ENCODE measurements around the gene FIBCD1. TPM values are rescaled to one million over a fixed set of nuclear protein-coding genes. Genes with fewer than 3 reads are reported as not detected.

The FIBCD1 gene
- polyA plus RNA-seq, 1 donor (not counting 4 experiments of a cell fraction or from before 2014, with no cell fraction given) = 0.79 TPM

DNA sequence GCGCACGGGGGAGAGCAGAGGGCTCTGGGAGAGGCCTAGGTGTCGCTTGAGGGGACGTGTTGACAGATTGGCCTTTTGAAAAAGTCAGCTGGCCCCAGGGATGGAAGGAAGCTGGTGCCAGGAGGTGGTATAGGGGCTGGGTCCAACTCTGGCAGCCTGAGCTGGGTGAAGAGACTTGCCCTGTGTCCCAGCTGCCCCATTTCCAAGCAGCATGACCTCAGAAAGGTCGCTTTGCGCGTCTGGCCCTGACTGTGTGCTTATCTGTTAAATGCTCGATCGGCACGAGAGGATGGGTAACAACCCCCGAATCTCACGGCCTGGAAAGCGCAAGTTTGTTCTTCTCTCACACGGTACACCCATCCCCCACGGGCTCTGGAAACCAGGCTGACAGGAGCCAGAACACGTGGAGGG, 38.8 kb upstream of the FIBCD1 start:
- H3K79me2 ChIP-seq (ENCODE audit: control insufficient read depth, insufficient read depth, low read length) = no peaks in the 10 kb centered on the region
- DNase-seq (ENCODE audit: low read depth, low spot score) (no peak), FAIRE-seq (no peak)
- no peaks in the 10 kb centered on the region for H3K9me1 ChIP-seq (ENCODE audit: control insufficient read depth, extremely low read depth, insufficient read depth, low read length)
- H3K27ac ChIP-seq (ENCODE audit: control insufficient read depth, insufficient read depth, low read length) = no peak overlapping the region
- no peaks in the 10 kb centered on the region for H3K4me1 ChIP-seq (ENCODE audit: control insufficient read depth, extremely low read depth, insufficient read depth, low read length)
- H4K20me1 ChIP-seq (ENCODE audit: control insufficient read depth, extremely low read depth, insufficient read depth, low read length) = no peaks in the 10 kb centered on the region
- H3K36me3 ChIP-seq (ENCODE audit: control insufficient read depth in 2 of 2, extremely low read depth in 1 of 2, insufficient read depth in 2 of 2, low read length in 2 of 2) = no peaks in the 10 kb centered on the region
- no peak for TF ChIP-seq EZH2 (IDR thresholded peaks at IDR 0.05; ENCODE audit: low read length)
- TF ChIP-seq, protein P1, sequence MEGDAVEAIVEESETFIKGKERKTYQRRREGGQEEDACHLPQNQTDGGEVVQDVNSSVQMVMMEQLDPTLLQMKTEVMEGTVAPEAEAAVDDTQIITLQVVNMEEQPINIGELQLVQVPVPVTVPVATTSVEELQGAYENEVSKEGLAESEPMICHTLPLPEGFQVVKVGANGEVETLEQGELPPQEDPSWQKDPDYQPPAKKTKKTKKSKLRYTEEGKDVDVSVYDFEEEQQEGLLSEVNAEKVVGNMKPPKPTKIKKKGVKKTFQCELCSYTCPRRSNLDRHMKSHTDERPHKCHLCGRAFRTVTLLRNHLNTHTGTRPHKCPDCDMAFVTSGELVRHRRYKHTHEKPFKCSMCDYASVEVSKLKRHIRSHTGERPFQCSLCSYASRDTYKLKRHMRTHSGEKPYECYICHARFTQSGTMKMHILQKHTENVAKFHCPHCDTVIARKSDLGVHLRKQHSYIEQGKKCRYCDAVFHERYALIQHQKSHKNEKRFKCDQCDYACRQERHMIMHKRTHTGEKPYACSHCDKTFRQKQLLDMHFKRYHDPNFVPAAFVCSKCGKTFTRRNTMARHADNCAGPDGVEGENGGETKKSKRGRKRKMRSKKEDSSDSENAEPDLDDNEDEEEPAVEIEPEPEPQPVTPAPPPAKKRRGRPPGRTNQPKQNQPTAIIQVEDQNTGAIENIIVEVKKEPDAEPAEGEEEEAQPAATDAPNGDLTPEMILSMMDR (optimal IDR thresholded peaks at IDR 0.05 in 1 of 3, IDR thresholded peaks at IDR 0.05 in 1 of 3, conservative IDR thresholded peaks at IDR 0.05 in 1 of 3; ENCODE audit: extremely low read depth in 1 of 3, insufficient read depth in 2 of 3, low read length in 3 of 3) = no peak
- H3K4me2 ChIP-seq (ENCODE audit: control insufficient read depth, extremely low read depth, insufficient read depth, low read depth, low read length) = no peak overlapping the region
- H3K4me3 ChIP-seq (ENCODE audit: control insufficient read depth in 2 of 3, extremely low read depth in 1 of 3, insufficient read depth in 2 of 3, low read depth in 1 of 3, low read length in 3 of 3) = no peak overlapping the region
- H3K9ac ChIP-seq (ENCODE audit: control insufficient read depth, extremely low read depth, insufficient read depth, low read length) = no peak overlapping the region
- H2AFZ ChIP-seq (ENCODE audit: control insufficient read depth, low read length) = no peak overlapping the region
- no peaks in the 10 kb centered on the region for H3K9me3 ChIP-seq (ENCODE audit: control insufficient read depth, low read depth, low read length)
- H3K27me3 ChIP-seq (ENCODE audit: control insufficient read depth, extremely low read depth, insufficient read depth, low read length) = peaks cover 26% of the 10 kb centered on the region
- dilution Hi-C loops (cut with MboI; ENCODE audit: extremely low pct_ligation_motif_present, low sequenced_read_pairs) = no loop called here

DNA sequence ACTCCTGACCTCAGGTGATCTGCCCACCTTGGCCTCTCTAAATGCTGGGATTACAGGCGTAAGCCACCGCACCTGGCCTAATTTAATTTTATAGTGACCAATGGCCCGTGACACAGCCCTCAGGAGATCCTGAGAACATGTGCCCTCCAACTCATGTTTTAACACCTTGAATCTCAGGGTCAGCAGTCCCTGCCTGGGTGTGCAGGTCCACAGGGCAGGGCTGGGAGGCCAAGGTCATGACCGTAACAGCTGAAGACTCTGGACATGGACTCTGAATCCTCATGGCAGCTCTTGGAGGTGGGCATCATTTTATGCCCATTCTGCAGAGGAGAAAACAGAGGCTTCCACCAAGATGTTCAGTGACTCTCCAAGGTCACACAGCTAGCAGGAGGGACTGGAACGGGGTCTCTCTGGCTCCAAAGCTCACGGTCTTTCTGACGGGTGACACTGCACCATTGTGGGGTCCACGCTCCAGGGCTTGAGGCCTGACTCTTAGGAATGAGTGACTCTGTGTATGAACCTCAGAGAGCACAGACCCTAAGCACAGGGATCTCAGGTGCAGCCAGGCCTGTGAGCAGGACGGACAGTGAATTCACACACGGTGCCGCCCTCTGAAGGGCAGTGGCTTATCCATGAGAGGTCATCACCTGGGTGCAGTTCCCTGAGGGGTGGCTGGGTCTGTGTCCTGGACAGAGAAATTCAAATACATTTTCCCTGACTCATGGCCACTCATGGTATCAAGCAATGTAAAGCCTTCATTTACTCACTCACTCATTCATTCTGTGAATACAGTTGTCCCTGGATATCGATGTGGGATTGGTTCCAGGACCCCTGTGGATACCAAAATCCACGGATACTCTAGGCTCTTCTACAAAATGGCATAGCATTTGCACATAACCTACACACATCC, 37.1 kb upstream of the FIBCD1 start:
- no peaks in the 10 kb centered on the region for H3K9me1 ChIP-seq (ENCODE audit: control insufficient read depth, extremely low read depth, insufficient read depth, low read length)
- no peaks in the 10 kb centered on the region for H3K9me3 ChIP-seq (ENCODE audit: control insufficient read depth, low read depth, low read length)
- TF ChIP-seq, protein P1 (optimal IDR thresholded peaks at IDR 0.05 in 1 of 3, IDR thresholded peaks at IDR 0.05 in 1 of 3, conservative IDR thresholded peaks at IDR 0.05 in 1 of 3; ENCODE audit: extremely low read depth in 1 of 3, insufficient read depth in 2 of 3, low read length in 3 of 3) = no peak
- TF ChIP-seq EZH2 (IDR thresholded peaks at IDR 0.05; ENCODE audit: low read length) = no peak
- no peak overlapping the region for H3K9ac ChIP-seq (ENCODE audit: control insufficient read depth, extremely low read depth, insufficient read depth, low read length)
- no peak for FAIRE-seq
- no peak overlapping the region for H3K4me3 ChIP-seq (ENCODE audit: control insufficient read depth in 2 of 3, extremely low read depth in 1 of 3, insufficient read depth in 2 of 3, low read depth in 1 of 3, low read length in 3 of 3)
- no peak for DNase-seq (ENCODE audit: low read depth, low spot score)
- no peaks in the 10 kb centered on the region for H4K20me1 ChIP-seq (ENCODE audit: control insufficient read depth, extremely low read depth, insufficient read depth, low read length)
- H2AFZ ChIP-seq (ENCODE audit: control insufficient read depth, low read length) = no peak overlapping the region
- dilution Hi-C loops (cut with MboI; ENCODE audit: extremely low pct_ligation_motif_present, low sequenced_read_pairs) = no loop called here
- H3K27me3 ChIP-seq (ENCODE audit: control insufficient read depth, extremely low read depth, insufficient read depth, low read length) = peaks cover 34% of the 10 kb centered on the region
- peaks cover under 1% of the 10 kb centered on the region for H3K4me1 ChIP-seq (ENCODE audit: control insufficient read depth, extremely low read depth, insufficient read depth, low read length)
- H3K27ac ChIP-seq (ENCODE audit: control insufficient read depth, insufficient read depth, low read length) = no peak overlapping the region
- no peaks in the 10 kb centered on the region for H3K79me2 ChIP-seq (ENCODE audit: control insufficient read depth, insufficient read depth, low read length)
- H3K4me2 ChIP-seq (ENCODE audit: control insufficient read depth, extremely low read depth, insufficient read depth, low read depth, low read length) = no peak overlapping the region
- H3K36me3 ChIP-seq (ENCODE audit: control insufficient read depth in 2 of 2, extremely low read depth in 1 of 2, insufficient read depth in 2 of 2, low read length in 2 of 2) = no peaks in the 10 kb centered on the region

Data from keratinocyte (primary cell).